NCI-H1417 treated with DMSO at 0.1 percent for 48 hours (cell line): ENCODE results near the gene FAM83G.
"Not testable (repeated sequence)": the region's sequence is repeated elsewhere in the genome, so short reads cannot be mapped to it uniquely, and the experiment has no call there.

ENCODE experiments used
- DNase-seq: peaks from one replicate; lab custom pipeline; 2025; lab: John Stamatoyannopoulos, UW

Gene FAM83G

DNA sequence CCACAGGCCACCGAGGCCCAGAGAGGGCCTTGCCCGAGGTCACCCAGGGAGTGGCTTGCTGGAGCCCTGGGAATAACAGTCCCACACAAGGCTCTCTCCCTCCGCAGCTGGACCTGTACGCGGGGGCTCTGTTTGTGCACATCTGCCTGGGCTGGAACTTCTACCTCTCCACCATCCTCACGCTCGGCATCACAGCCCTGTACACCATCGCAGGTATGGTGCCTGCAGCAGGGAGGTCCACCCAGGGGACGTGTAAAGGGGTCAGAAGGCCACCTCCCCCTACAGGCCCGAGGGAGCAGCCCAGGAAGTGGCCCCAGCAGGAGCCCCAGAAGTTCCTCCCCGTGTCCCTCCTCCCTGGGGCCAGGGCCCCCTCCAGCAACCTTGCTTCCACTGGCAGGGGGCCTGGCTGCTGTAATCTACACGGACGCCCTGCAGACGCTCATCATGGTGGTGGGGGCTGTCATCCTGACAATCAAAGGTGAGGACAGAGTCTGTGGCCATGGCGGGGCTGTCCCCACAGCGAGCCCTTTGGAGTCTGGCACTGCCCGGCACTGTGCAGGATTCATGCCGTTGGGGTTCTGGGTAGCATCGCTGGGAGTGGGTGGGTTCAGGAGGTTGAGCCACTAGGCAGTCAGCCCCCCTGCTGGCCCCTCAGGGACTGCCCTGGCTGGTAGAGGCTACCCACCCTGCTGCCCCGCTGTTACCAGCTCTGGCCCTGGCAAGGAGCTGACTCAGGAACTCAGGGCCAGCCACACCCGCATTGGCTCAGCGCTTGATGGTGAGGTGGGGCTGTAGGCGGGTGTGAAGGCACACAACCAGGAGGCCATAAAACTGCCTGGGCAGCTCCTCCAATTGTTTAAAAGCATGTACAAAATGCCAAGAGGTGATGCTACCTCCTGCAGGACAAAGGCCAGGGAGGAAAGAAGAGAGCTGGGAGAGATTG is 35.3 kb downstream of the FAM83G start:
- no peak for DNase-seq

DNA sequence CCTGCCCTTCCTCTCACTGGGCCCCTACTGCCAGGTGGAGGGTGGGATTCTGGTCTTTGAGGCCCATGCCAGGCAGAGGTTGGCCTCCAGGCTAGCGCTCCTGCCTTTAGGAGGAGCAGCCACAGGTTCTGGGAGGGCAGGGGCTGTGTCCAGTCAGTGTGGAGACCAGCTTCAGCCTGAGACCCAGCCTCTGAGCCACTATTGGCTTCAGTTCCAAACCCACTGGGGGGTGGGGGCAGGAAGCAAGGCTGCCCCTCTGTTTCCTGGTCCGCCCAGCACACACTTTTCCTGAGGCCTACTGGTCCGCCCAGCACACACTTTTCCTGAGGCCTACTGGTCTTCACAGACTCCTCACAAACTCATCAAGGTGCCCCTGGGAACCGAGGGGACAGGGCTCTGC is 36.2 kb downstream of the FAM83G start:
- DNase-seq = no peak

DNA sequence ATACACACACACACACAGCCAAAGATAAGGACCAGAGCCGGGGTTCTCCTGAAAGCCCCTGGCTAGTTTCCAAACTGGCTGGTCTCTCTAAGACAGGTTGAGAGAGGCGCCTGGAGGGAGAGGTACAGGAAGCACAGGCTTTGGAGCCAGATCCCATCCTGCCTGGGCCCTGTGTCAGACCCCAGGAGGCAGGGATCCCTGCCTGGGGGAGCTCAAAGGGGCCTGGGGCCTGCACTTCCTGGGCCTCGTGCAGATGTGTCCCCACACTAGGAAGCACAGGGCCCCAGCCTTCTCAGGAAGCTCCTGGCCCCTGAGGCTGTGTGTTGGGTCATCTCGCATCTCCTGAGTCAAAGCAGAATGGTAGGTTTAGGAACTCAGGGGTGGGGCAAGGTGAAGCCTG is 36.6 kb downstream of the FAM83G start:
- no peak for DNase-seq

DNA sequence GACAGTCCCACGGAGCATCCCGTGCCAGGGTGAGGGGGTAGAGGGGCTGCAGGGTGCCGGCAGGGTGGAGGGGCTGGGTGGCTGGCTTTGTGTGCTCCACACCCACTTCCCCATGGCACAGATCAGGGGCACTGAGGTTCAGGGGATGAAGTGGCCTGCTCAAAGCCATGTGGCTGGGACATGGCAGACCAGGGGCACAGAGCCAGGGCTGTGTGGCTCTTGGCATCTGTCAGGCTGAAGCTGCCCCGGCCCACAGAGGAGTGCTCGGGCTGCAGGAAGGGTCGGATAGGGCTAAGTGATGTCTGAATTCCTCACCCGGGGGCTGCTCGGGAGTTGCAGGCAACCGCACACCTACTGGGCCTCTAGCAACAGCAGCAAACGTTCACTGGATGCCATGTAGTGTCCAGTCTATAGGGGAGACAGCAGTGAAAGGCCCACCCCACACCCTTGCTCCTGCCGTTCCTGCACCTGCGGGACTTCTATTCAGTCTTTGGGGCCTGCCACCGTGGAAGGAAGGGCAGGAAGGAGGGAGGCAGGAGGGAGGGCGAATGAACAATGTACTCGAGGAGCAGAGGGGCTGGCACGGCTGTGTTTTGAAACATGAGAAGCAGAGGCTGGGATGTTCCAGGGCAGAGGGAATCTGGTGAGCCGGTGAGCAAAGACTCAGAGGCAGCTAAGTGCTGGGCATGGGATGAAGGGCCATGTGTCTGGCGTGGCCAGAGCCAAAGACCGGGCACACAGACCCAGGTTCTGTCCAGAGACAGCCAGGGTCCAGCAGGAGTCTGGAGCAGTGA is 37.5 kb downstream of the FAM83G start:
- DNase-seq = no peak

DNA sequence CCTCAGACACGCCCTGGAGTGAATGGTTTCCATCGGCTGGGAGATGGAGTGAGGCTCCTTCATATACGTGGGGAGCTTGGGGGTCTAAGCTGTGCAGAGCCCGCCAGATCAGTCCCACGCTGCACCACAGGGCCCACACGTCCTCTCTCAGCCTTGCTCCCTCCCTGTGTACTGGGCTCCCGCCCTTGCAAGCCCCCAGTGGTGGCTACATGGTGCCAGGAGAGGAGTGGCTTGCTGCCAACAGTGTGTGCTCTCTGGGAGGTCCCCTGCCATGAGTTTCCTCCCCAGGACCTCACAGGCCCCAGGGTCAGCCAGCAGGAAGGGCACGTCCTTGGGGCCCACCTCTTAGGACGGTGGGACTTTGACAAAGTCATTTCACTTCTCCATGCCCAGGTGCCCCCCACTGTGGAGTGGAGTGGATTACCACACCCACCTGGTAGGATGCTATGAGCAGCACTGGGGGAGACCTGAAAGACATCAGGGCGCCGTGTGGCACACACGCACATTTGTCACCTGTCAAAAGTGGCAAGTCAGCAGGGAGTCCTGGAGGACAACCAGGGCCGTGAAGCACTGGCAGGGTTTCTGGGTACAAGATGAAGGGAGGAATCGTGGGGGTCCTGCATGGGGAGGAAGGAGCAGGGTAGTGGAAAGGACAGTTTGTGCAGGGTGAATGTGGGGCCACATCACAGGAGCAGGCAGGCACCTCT is 38.9 kb downstream of the FAM83G start:
- no peak for DNase-seq

DNA sequence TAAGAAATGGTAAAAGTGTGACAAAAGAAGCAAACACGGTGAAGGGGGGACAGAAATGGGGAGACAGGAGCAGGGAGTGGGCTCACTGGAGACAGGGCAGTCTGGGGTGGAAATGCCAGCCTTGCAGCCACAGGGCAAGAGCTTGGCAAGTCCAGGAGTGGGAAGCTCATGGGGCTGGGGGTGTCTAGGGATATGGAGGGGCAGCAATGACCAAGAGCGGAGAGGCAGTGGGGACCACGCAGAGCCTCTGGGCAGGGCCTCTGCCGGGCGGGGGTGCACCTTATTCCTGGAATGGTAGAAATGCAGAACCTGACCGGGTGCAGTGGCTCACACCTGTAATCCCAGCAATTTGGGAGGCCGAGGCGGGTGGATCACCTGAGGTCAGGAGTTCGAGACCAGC is 40.0 kb downstream of the FAM83G start:
- DNase-seq = no peak

DNA sequence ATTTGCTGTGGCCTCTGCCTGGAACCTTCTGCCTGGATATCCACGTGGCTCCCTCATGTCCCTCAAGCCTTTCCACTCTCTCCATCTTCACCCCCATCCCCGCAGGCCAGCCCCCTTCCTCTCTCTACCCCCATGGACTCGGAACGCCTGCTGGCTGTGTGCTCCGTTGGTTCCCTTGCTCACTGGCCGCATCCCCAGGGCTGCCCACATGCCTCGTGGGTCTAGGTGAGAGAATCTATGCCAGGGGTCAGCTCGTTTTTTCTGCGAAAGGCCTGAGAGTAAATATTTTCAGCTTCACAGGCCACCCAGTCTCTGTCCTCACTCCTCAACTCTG is 40.6 kb downstream of the FAM83G start:
- DNase-seq = no peak

DNA sequence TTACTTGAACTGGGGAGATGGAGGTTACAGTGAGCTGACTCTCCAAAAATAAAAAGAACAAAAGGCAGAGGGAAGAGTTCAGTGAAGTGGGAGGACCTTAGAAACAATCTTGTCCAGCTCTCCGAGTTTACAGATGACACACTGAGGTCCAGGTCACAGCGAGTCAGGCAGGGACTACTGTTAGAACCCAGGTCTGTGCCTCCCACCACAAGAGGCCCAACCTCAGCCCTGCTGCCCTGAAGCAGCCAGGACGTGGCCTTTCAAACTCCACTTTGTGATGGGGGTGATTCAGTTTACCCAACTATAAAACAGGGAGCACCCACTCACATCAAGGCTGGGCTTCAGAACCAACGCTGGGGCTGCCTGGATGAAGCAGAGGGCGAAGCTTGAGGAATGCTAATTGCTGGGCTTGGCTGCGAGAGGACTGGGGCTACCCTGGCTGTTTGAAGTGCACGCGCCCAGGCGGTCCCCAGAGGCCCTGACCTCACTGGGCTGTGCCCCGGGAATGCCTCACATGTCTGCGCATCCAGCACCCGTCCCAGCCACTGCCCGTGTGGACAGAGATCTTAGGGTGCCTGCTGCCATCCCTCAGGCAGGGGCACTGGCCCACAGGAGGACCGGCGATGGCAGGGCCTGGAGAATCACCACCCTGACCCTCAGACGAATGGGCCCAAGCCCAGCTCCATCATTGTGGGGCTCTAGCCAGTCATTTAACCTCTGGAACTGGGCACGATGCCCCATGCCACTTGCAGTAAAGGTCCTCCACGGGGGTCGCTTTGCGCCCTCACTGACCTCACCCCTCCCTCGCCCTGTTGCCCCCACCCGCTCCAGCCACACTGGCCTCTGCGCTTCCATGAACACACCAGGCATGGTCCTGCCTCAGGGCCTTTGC is 41.2 kb downstream of the FAM83G start:
- DNase-seq = no peak

DNA sequence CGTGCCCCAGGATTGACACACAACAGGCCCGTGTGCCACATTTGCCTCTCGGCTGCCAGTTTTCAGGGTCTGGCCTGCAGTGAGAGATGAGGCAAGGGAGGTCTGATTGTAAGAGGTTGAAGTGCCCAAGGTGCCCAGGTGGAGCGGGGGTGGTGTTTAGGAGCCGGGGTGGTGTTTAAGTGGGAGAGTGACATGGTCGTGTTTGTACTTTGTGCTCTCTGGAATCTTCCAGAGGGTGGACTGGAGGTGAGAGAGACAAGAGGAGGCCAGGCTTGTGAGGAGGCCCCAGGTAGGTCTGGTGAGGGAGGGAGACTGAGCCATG is 42.1 kb downstream of the FAM83G start:
- DNase-seq = no peak

DNA sequence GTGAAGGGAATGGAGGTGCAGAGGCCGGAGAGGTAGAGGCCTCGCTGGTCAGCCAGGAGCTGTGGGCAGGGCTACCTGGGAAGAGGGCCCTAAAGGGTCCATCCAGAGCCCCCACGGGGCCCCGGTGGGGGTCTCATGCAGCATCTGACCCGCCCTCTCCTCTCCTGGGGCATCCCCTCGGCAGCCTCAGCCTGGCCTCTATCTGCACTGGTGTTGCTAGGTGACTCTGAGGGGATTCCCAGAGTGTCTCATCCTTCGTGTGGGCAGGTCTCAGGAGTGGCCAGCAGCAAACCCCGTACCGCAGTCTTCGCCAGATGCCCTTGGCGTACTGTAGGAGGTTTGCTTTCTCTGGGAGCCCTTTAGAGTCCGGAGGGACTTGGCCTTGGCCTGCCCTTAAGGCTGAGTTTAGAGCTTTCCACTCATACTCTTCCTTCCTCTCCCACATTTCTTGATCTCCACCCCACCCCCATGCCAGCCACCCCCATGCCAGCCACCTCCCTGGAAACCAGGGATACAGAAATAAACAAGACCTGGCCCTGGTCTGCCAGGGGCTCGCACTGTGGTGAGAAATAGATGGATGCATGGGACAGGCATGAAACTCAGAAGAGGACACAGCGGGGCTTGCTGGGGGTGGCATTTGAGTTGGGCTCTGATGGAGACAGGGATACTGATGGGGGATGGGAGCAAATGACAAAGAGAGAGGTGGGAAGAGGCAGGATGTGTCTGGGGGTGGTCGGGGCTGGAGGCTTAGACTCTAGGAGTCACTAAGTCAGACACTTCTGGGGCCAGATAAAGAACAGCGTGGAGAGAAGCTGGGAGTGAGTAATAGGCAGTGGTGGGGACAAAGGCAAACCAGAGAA is 42.7 kb downstream of the FAM83G start:
- no peak for DNase-seq

DNA sequence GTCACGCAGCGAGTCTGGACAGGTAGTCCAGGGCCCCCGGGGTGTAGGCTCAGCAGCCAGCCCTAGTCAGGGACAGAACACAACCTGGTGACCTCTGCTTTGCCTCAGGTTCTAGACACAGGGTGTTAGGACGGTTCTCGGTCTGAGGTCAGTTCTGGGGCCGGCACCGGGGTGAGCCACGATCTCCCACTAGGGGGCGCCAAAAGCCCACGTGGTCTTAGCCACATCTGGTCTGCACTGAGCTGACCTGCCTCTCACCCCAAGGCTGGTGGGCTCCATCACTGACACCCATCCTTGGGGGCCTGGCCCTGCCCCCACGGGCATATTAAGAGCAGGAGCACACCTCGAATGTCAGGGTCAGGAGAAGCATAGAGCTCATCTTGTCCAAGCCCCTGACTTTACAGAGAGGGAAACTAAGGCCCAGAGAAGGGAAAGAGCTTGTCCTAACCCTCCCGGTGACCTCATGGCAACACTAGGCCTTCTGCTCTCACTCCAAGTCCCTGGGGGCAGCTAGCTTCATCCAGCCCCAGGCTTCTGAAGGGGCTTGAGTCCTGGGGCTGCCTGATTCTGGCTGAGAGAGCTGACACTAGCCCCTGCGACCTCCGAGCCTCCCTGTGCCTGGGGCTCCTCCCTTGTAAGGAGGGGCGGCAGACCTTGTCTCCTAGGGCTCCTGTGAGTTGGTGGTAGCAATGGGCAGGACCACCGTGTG is 43.6 kb downstream of the FAM83G start:
- peak; percentile 1 for DNase-seq

DNA sequence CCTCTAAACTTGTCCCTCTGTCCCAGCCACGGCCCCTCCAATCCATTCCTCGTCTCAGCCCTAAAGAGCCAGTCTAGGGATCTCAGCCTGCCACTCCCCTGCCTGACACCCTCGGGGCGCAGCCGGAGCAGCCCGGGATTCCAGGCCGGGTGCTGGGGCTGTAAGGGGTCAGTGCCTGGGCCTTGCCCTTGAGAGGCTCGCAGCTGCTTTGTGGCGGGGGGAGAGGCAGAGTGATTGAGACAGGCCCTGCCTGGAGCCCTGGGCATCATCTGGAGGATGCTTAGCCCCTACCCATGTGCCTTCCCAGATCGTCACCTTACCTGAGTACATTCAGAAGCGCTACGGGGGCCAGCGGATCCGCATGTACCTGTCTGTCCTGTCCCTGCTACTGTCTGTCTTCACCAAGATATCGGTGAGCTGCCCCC is 44.3 kb downstream of the FAM83G start:
- no peak for DNase-seq

DNA sequence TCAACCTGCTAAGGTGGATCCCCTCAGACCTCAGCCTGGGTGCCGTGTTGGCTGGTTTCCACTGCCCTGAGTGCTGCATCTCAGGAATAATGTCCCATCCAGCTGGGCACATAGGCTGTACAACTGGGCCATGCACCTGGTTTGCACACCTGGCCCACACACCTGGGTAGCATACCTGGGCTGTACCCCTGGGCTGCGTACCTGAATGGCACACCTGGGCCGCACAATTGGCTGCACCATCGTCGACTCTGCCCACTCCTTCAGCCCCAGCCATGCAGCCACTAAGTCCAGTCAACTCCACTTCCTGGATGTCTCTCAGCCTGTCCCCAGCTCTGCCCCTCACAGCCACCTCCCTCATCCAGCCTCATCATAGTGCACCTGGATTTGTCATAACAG is 44.7 kb downstream of the FAM83G start:
- no peak for DNase-seq

DNA sequence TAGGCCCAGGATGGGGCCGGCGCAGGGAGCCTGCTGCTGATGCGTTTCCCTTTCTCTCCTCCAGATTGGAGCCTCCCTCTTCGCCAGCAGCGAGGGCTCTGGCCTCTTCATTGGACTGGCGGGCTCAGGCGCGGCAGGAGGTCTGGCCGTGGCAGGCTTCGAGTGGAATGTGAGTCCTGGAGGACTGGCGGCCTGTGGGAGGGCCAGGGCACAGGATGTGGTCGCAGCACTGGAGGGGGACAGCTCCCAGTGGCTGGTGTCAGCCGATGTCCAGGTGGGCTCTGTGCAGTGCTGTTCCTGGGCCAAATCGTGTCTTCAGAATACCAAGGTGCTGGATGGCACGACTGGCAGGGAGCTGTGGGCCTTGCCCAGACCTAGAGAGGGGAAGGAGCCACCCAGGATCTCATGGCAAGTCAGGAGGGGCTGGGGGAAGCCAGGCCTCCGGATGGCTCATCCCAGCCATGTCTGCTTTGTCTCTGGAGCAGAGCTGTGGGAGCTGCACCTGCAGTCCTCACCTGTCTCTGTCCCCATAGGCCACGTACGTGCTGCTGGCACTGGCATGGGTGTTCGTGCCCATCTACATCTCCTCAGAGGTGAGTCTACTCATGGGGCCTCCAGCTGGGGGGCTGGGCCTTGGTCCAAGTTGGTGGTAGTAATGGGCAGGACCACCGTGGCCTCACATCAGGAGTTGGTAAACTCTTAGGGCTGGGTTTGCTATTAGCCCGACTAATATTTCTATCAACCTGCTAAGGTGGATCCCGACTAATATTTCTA is 45.3 kb downstream of the FAM83G start:
- DNase-seq = no peak

DNA sequence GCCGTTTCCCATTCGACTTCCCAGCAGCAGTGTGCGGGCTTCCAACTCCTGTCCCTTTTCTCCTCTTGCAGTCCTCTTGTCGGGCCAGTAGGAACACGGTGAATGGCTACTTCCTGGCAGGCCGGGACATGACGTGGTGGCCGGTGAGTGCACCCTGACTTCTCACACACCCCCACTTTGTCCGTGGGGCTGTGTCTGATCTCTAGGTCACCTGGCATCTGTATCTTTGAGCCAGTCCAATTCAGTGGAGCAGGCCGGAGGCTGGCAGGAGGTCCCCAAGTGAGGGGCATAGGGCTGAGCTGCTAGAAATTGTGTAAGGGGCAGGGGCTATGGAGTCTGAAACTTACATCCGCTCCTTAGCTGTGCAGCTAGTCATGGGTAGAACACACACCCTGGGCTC is 46.0 kb downstream of the FAM83G start:
- no peak for DNase-seq

DNA sequence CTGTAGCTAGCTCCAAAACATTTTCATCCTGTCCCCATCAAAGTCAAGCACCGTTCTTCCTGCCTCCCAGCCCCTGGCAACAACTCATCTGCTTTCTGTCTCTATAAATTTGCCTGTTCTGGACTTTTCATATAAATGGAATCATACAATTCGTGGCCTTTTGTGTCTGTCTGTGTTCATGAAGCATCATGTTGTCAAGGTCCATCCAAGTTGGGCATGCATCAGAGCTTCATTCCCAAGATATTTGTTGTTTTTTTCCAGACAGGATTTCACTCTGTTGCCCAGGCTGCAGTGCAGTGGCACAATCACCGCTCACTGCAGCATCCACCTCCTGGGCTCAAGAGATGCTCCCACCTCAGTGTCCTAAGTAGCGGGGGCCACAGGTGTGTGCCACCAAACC is 46.7 kb downstream of the FAM83G start:
- DNase-seq = no peak

DNA sequence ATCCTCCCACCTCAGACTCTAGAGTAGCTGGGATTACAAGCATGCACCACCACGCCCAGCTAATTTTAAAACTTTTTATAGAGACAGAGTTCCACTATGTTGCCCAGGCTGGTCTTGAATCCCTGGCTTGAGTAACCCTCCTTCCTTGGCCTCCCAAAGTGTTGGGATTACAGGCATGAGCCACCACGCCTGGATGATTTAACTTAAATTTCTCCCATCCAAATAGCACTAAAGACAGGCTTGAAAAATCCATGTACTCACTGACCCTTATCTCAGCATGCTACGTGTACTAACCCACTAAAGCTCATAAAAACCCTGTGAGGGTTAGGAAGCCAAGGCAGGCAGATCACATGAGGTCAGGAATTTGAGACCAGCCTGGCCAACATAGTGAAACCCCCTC is 48.0 kb downstream of the FAM83G start:
- DNase-seq = no peak

DNA sequence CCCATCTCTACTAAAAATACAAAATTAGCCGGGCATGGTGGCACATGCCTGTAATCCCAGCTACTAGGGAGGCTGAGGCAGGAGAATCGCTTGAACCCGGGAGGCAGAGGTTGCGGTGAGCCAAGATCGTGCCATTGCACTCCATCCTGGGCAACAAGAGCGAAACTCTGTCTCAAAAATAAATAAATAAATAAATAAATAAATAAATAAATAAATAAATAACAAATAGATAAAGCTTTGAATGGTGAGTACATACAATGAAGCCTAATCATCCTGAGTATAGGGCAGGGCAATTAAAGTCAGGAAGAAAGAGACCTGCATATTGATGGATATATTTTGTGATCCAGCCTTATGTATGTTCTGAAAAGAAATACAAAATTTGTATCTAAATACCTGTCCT is 48.5 kb downstream of the FAM83G start:
- DNase-seq = not testable (repeated sequence)

DNA sequence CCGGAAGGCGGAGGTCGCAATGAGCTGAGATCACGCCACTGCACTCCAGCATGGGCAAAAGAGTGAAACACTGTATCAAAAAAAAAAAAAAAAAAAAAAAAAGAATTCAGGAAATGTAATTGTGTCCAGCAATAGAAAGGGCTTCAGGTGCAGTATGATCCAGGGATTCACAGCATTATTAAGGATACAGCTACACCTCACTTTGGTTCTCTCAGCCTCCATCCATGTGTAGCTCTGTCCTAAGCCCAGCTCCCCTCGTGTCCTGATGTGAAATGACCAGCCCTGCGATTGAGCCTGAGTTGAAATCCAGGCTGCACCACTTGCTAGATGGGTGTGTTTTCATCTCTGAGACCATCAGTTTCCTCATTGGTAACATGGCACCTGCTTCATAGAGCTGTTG is 49.6 kb downstream of the FAM83G start:
- DNase-seq = no peak
